Measurements from ENCODE around the gene ATP11A.

GRCh38 chr13:112747256-112747655, 57.4 kb downstream of the ATP11A start:
- TF ChIP-seq CTCF (IDR thresholded peaks at IDR 0.05; ENCODE audit: poor library complexity) (no peak), EZH2phosphoT487 (IDR thresholded peaks at IDR 0.05; ENCODE audit: low read depth, severe bottlenecking, unreplicated experiment) (no peak), EZH2 (IDR thresholded peaks at IDR 0.05; ENCODE audit: borderline replicate concordance) (no peak)
